IPS-18a (cell line): ENCODE measurements around the gene XPOT.

Source experiments
- H3K27ac ChIP-seq: one replicate; pipeline ENCODE4 v1.5.1; 2013; ENCODE audit warnings: low read length
- H3K27me3 ChIP-seq: one replicate; pipeline ENCODE4 v1.6.1; 2013; ENCODE audit warnings: mild to moderate bottlenecking, low read length; ENCODE audit not compliant: control insufficient read depth, insufficient read depth
- H3K36me3 ChIP-seq: one replicate; pipeline ENCODE4 v1.6.1; 2013; ENCODE audit warnings: low read depth, low read length; ENCODE audit not compliant: control insufficient read depth
- H3K4me1 ChIP-seq: one replicate; pipeline ENCODE4 v1.6.1; 2013; ENCODE audit warnings: low read depth, low read length; ENCODE audit not compliant: control insufficient read depth
- H3K4me3 ChIP-seq: one replicate; pipeline ENCODE4 v1.5.1; 2013; ENCODE audit warnings: low read length
- H3K9ac ChIP-seq: one replicate; pipeline ENCODE4 v1.6.1; 2013; ENCODE audit warnings: mild to moderate bottlenecking, low read length, moderate library complexity
- H3K9me3 ChIP-seq: one replicate; pipeline ENCODE4 v1.6.1; 2013; ENCODE audit warnings: low read depth, low read length; ENCODE audit not compliant: control insufficient read depth

XPOT gene

GRCh38 chr12:64427988-64428387 lies 23.8 kb downstream of the XPOT start:
- H3K9ac ChIP-seq, result no peak overlapping the region
- H3K4me1 ChIP-seq, result no peaks in the 10 kb centered on the region
- H3K27me3 ChIP-seq, result no peaks in the 10 kb centered on the region
- peaks cover 99% of the 10 kb centered on the region for H3K36me3 ChIP-seq
- H3K27ac ChIP-seq, result no peak overlapping the region
- no peaks in the 10 kb centered on the region for H3K9me3 ChIP-seq
- H3K4me3 ChIP-seq, result no peak overlapping the region

DNA sequence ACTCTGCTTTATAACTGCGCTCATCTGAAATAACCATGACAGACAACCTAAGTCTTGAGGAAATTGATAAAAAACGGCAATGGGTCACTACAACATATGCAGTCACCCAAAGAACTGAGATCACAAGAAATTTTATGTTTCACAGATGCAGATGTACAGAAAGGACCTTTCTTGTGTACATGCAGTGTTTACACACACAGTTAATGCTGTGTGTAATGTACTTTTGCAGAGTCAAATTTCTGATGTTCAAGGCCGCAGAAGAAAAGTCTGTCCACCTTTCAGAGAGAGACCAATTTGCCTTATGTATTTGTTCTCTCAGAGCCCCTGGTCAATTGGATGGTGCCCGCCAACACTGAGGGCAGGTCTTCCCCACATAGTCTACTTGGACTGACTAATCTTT lies 24.8 kb downstream of the XPOT start:
- no peak overlapping the region for H3K27ac ChIP-seq
- no peaks in the 10 kb centered on the region for H3K4me1 ChIP-seq
- H3K36me3 ChIP-seq, result peaks cover 99% of the 10 kb centered on the region
- H3K9ac ChIP-seq, result no peak overlapping the region
- no peaks in the 10 kb centered on the region for H3K9me3 ChIP-seq
- no peaks in the 10 kb centered on the region for H3K27me3 ChIP-seq
- no peak overlapping the region for H3K4me3 ChIP-seq

DNA sequence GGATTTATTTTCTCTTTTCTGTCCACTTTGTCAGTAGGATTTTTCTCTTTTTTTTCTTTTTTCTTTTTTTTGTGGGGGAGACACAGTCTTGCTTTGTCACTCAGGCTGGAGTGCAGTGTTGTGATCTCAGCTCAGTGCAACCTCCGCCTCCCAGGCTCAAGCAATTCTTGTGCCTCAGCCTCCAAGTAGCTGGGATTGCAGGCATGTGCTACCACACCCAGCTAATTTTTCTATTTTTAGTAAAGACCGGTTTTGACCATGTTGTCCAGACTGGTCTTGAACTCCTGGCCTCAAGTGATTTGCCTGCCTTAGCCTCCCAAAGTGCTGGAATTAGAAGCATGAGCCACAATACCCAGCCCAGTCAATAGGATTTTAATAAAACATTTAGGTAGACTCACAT lies 26.7 kb downstream of the XPOT start:
- Histone ChIP-seq H3K4me3 (no peak overlapping the region), H3K27me3 (no peaks in the 10 kb centered on the region), H3K27ac (no peak overlapping the region), H3K9me3 (no peaks in the 10 kb centered on the region), H3K4me1 (no peaks in the 10 kb centered on the region), H3K36me3 (peaks cover 98% of the 10 kb centered on the region), H3K9ac (no peak overlapping the region)

- no peaks in the 10 kb centered on the region for H3K27me3 ChIP-seq
- no peak overlapping the region for H3K27ac ChIP-seq
- H3K4me3 ChIP-seq, result no peak overlapping the region
- H3K9me3 ChIP-seq, result no peaks in the 10 kb centered on the region
- H3K4me1 ChIP-seq, result no peaks in the 10 kb centered on the region
- no peak overlapping the region for H3K9ac ChIP-seq
- peaks cover 98% of the 10 kb centered on the region for H3K36me3 ChIP-seq
These were observed 27.6 kb downstream of the XPOT start for GRCh38 chr12:64431791-64432190.

DNA sequence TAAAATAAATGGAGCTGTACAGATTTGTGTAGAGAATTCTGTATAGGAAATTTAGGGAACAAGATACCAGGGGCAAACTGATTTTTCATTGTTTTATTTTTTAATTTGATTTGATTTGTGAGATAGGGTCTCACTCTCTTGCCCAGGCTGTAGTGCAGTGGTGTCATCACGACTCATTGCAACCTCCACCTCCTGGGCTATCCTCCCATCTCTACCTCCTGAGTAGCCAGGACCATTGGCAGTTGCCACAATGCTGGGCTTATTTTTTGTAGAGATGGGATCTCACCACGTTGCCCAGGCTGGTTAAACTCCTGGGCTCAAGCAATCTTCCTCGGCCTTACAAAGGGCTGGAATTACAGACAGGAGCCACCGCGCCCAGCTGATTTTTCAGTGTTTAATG lies 29.7 kb downstream of the XPOT start:
- Histone ChIP-seq H3K4me1 (no peaks in the 10 kb centered on the region), H3K36me3 (peaks cover 97% of the 10 kb centered on the region), H3K27ac (no peak overlapping the region), H3K4me3 (no peak overlapping the region), H3K9ac (no peak overlapping the region), H3K27me3 (no peaks in the 10 kb centered on the region), H3K9me3 (no peaks in the 10 kb centered on the region)

DNA sequence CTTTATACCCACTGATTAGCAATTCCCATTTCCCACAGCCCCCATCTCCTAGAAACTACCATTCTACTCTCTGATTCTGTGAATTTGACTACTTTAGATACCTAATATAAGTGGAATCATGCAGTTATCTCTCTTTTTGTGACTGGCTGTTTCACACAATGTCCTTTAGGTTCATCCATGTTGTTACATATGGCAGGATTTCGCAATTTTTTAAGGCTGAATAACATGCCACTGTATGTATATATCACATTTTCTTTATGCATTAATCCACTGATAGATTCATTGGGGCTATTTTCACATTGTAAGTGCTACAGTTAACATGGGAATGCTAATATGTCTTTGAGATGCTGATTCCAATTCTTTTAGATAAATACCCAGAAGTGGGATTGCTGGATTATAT lies 35.9 kb downstream of the XPOT start:
- no peak overlapping the region for H3K4me3 ChIP-seq
- H3K27me3 ChIP-seq, result no peaks in the 10 kb centered on the region
- no peaks in the 10 kb centered on the region for H3K4me1 ChIP-seq
- peaks cover 89% of the 10 kb centered on the region for H3K36me3 ChIP-seq
- H3K9me3 ChIP-seq, result no peaks in the 10 kb centered on the region
- H3K9ac ChIP-seq, result no peak overlapping the region
- no peak overlapping the region for H3K27ac ChIP-seq

DNA sequence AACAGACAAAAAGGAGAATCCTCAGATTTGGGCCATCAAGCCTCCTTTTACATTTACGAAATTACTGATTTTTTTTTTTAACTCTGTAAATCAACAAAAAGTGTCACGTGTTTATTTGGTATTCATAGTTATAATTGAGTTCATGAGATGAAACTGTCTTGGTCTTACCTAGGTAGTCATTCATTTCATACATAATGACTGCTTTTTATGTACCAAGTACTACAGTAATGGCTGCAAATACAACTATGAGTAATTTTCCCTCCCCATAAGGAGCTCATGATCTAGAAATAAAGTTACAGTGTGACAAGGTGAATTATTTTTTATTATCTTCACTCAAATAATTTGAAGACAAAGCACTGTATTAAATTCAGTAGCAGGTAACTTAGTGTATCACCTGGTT lies 41.3 kb downstream of the XPOT start:
- Histone ChIP-seq H3K9me3 (no peaks in the 10 kb centered on the region), H3K27ac (no peak overlapping the region), H3K9ac (no peak overlapping the region), H3K4me3 (no peak overlapping the region), H3K4me1 (peaks cover 3% of the 10 kb centered on the region), H3K27me3 (no peaks in the 10 kb centered on the region), H3K36me3 (peaks cover 77% of the 10 kb centered on the region)

DNA sequence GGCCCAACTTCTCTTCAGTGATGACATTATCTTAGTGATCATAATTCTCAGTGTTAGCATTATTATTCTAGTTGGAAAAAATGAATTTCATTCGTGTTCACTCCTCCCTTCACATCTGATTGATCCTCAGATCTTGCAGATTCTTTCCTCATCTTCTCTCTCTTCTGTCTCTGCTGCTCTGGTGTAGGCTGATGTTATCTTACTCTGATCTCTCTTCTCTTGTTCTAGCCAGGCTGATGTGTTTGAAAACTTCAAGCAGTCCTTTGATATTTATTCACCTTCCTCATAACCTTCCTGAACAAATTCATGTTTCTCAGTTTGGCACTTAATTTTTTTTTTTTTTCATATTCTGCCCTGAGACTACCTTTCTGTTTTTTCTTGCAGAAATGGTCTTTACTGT lies 42.1 kb downstream of the XPOT start:
- H3K4me1 ChIP-seq, result peaks cover 8% of the 10 kb centered on the region
- no peak overlapping the region for H3K9ac ChIP-seq
- no peak overlapping the region for H3K4me3 ChIP-seq
- no peak overlapping the region for H3K27ac ChIP-seq
- H3K36me3 ChIP-seq, result peaks cover 68% of the 10 kb centered on the region
- no peaks in the 10 kb centered on the region for H3K27me3 ChIP-seq
- H3K9me3 ChIP-seq, result no peaks in the 10 kb centered on the region

GRCh38 chr12:64450057-64450640 lies 46.0 kb downstream of the XPOT start:
- peaks cover 38% of the 10 kb centered on the region for H3K36me3 ChIP-seq

GRCh38 chr12:64450711-64451486 lies 46.7 kb downstream of the XPOT start:
- Histone ChIP-seq H3K4me1 (peaks cover 11% of the 10 kb centered on the region), H3K27ac (no peak overlapping the region), H3K4me3 (peak overlapping the region; percentile 96), H3K36me3 (peaks cover 32% of the 10 kb centered on the region), H3K9me3 (no peaks in the 10 kb centered on the region), H3K9ac (peak overlapping the region; percentile 89), H3K27me3 (no peaks in the 10 kb centered on the region)

More at GRCh38 chr12:64450057-64450640, 46.0 kb downstream of the XPOT start:
- Histone ChIP-seq H3K4me3 (peak overlapping the region; percentile 96), H3K4me1 (peaks cover 11% of the 10 kb centered on the region), H3K9me3 (no peaks in the 10 kb centered on the region), H3K27ac (no peak overlapping the region), H3K27me3 (no peaks in the 10 kb centered on the region), H3K9ac (no peak overlapping the region)

- Histone ChIP-seq H3K9me3 (no peaks in the 10 kb centered on the region), H3K9ac (peak within 1 kb of the TSS; percentile 89), H3K4me1 (peaks cover 11% of the 10 kb centered on the region), H3K27ac (peak within 1 kb of the TSS; percentile 88), H3K27me3 (no peaks in the 10 kb centered on the region), H3K4me3 (peak within 1 kb of the TSS; percentile 96), H3K36me3 (peaks cover 26% of the 10 kb centered on the region)
These were observed 47.7 kb downstream of the XPOT start, which contains the start of gene TBK1 for GRCh38 chr12:64451687-64452558. Gene TBK1, plus strand, starts transcription at chr12:64452120. Its CDS starts 3,751 bp downstream, at chr12:64455871.
